ENCODE measurements around the gene AGPAT4. TPM values are rescaled to one million over a fixed set of nuclear protein-coding genes. Genes with fewer than 3 reads are reported as not detected.

The AGPAT4 gene
- total and polyA plus RNA-seq, 2 donors (not counting 3 experiments of a cell fraction or from before 2014, with no cell fraction given) = 10.2 to 15.2 TPM

- DNase-seq (ENCODE audit: low read depth, low spot score) = no peak
- Histone ChIP-seq H3K9me3 (replicated peaks; ENCODE audit: control insufficient read depth, insufficient read depth, low read length) (no peaks in the 10 kb centered on the region), H3K79me2 (ENCODE audit: control insufficient read depth, insufficient read depth, low read length) (no peaks in the 10 kb centered on the region), H2AFZ (ENCODE audit: low read depth, low read length) (no peak overlapping the region), H3K36me3 (ENCODE audit: control insufficient read depth in 2 of 2, extremely low read depth in 1 of 2, insufficient read depth in 2 of 2, low read length in 2 of 2) (peaks cover 0 to 4% of the 10 kb centered on the region in 2 experiments), H3K4me2 (ENCODE audit: insufficient read depth, low read length) (no peak overlapping the region), H3K27me3 (ENCODE audit: control insufficient read depth in 2 of 2, insufficient read depth in 2 of 2, low read length in 2 of 2) (no peaks in the 10 kb centered on the region), H3K4me3 (replicated peaks in 1 of 3; ENCODE audit: insufficient read depth in 1 of 3, low read depth in 1 of 3, low read length in 3 of 3) (no peak overlapping the region), H3K4me1 (ENCODE audit: control insufficient read depth, extremely low read depth, insufficient read depth, low read length) (no peaks in the 10 kb centered on the region), H3K27ac (ENCODE audit: insufficient read depth, low read depth, low read length) (no peak overlapping the region), H4K20me1 (replicated peaks; ENCODE audit: control insufficient read depth, extremely low read depth, insufficient read depth, low read length) (no peaks in the 10 kb centered on the region), H3K9ac (replicated peaks; ENCODE audit: extremely low read depth, insufficient read depth, low read length) (no peak overlapping the region), H3K9me1 (replicated peaks; ENCODE audit: control insufficient read depth, extremely low read depth, insufficient read depth, low read length) (no peaks in the 10 kb centered on the region)
- ChIA-PET POLR2A (no interaction called here), CTCF (interaction anchor here (0.8 to 2.5 kb wide), 4 partner anchors 14 to 234 kb away, joined by 3 to 12 read pairs (median 4); no protein-coding TSS in a partner anchor)
- no peak for FAIRE-seq
- TF ChIP-seq POLR2A (IDR thresholded peaks at IDR 0.05; ENCODE audit: low read depth, low read length) (no peak), POLR2AphosphoS5 (IDR thresholded peaks at IDR 0.05; ENCODE audit: insufficient read depth, low read depth, low read length) (no peak), CTCF (IDR thresholded peaks at IDR 0.05; ENCODE audit: extremely low read depth in 1 of 2, insufficient read depth in 1 of 2, low read depth in 1 of 2, low read length in 2 of 2) (no peak), FOS (IDR thresholded peaks at IDR 0.05; ENCODE audit: borderline replicate concordance, insufficient read depth, low read length) (no peak), GATA2 (IDR thresholded peaks at IDR 0.05; ENCODE audit: insufficient read depth, insufficient read length, low read depth, low read length) (no peak), JUN (IDR thresholded peaks at IDR 0.05; ENCODE audit: borderline replicate concordance, insufficient read depth, insufficient read length, low read depth) (no peak), MYC (IDR thresholded peaks at IDR 0.05; ENCODE audit: low read depth, low read length) (no peak), EZH2 (IDR thresholded peaks at IDR 0.05; ENCODE audit: borderline replicate concordance, low read depth, low read length, severe bottlenecking) (no peak), MAX (IDR thresholded peaks at IDR 0.05; ENCODE audit: insufficient read depth, insufficient read length) (no peak)
- intact Hi-C loops (cut with micrococcal nuclease) (loop anchor here (5.0 kb wide), 1 partner anchor 208 kb away; no protein-coding TSS in a partner anchor), dilution Hi-C loops (cut with MboI; ENCODE audit: extremely low pct_ligation_motif_present, low sequenced_read_pairs) (no loop called here)
- BruUV-seq (replicated peaks) = no TSS peak
These were observed 133.9 kb downstream of the AGPAT4 start for GRCh38 chr6:161139766-161140553.
